RWPE2 (cell line): Measurements from ENCODE around the gene MRPL50.

Experiments used
- ATAC-seq: fragments of 200-7000 bp; cut with Tn5 transposase; 3 replicates; pipeline ENCODE4 v1.9.1; 2021; ENCODE audit warnings: low read depth
- DNase-seq: peaks from one replicate; pipeline ENCODE4 v3.0.0-alpha.2; 2020; ENCODE audit warnings: low spot score
- H3K27ac ChIP-seq: fragments of 450-650 bp; 2 replicates; pipeline ENCODE4 v1.5.1; 2017; ENCODE audit warnings: mild to moderate bottlenecking; ENCODE audit not compliant: poor library complexity, severe bottlenecking
- H3K27me3 ChIP-seq: fragments of 250-450 bp; sonication (Bioruptor Pico); 2 replicates; pipeline ENCODE4 v1.5.1; 2021; ENCODE audit warnings: mild to moderate bottlenecking, moderate library complexity; ENCODE audit not compliant: insufficient read depth, poor library complexity, severe bottlenecking
- H3K36me3 ChIP-seq: fragments of 250-450 bp; sonication (Bioruptor Pico); 2 replicates; pipeline ENCODE4 v1.5.1; 2020; ENCODE audit warnings: low read depth, mild to moderate bottlenecking, moderate library complexity
- H3K4me1 ChIP-seq: fragments of 250-450 bp; sonication (Bioruptor Pico); 2 replicates; pipeline ENCODE4 v1.5.1; 2021; ENCODE audit warnings: mild to moderate bottlenecking, moderate library complexity; ENCODE audit not compliant: insufficient read depth, poor library complexity, severe bottlenecking
- H3K4me3 ChIP-seq: fragments of 250-450 bp; sonication (Bioruptor Pico); 2 replicates; pipeline ENCODE4 v1.5.1; 2021; ENCODE audit warnings: mild to moderate bottlenecking, moderate library complexity; ENCODE audit not compliant: severe bottlenecking
- H3K9me3 ChIP-seq: fragments of 250-450 bp; sonication (Bioruptor Pico); 2 replicates; pipeline ENCODE4 v1.5.1; 2021; ENCODE audit warnings: mild to moderate bottlenecking, moderate library complexity; ENCODE audit not compliant: severe bottlenecking
- CTCF ChIP-seq: fragments of 450-650 bp; IDR thresholded peaks from one replicate; pipeline ENCODE4 v1.5.1; 2017; ENCODE audit warnings: mild to moderate bottlenecking, moderate library complexity; ENCODE audit not compliant: poor library complexity, severe bottlenecking

The MRPL50 gene

GRCh38 chr9:101356619-101357018 lies 41.8 kb downstream of the MRPL50 start:
- no peak for TF ChIP-seq CTCF
- H3K4me3 ChIP-seq = no peak overlapping the region
- no peak overlapping the region for H3K27ac ChIP-seq
- no peak for ATAC-seq
- no peaks in the 10 kb centered on the region for H3K27me3 ChIP-seq
- H3K9me3 ChIP-seq = no peaks in the 10 kb centered on the region
- H3K4me1 ChIP-seq = no peaks in the 10 kb centered on the region
- no peaks in the 10 kb centered on the region for H3K36me3 ChIP-seq
- no peak for DNase-seq

GRCh38 chr9:101354765-101355708 lies 43.4 kb downstream of the MRPL50 start:
- no peaks in the 10 kb centered on the region for H3K36me3 ChIP-seq
- no peaks in the 10 kb centered on the region for H3K4me1 ChIP-seq
- ATAC-seq (no peak), DNase-seq (no peak)
- no peak overlapping the region for H3K4me3 ChIP-seq
- H3K27ac ChIP-seq = no peak overlapping the region
- no peaks in the 10 kb centered on the region for H3K9me3 ChIP-seq
- H3K27me3 ChIP-seq = no peaks in the 10 kb centered on the region
- no peak for TF ChIP-seq CTCF

- H3K4me3 ChIP-seq = no peak overlapping the region
- TF ChIP-seq CTCF = no peak
- no peak overlapping the region for H3K27ac ChIP-seq
- DNase-seq (no peak), ATAC-seq (no peak)
- no peaks in the 10 kb centered on the region for H3K4me1 ChIP-seq
- no peaks in the 10 kb centered on the region for H3K9me3 ChIP-seq
- H3K36me3 ChIP-seq = no peaks in the 10 kb centered on the region
- H3K27me3 ChIP-seq = no peaks in the 10 kb centered on the region
These were observed 44.2 kb downstream of the MRPL50 start for GRCh38 chr9:101354143-101354764.

- no peak for TF ChIP-seq CTCF
- DNase-seq (no peak), ATAC-seq (no peak)
- no peaks in the 10 kb centered on the region for H3K4me1 ChIP-seq
- no peaks in the 10 kb centered on the region for H3K9me3 ChIP-seq
- H3K27ac ChIP-seq = no peak overlapping the region
- H3K27me3 ChIP-seq = no peaks in the 10 kb centered on the region
- H3K4me3 ChIP-seq = no peak overlapping the region
- no peaks in the 10 kb centered on the region for H3K36me3 ChIP-seq
These were observed 44.7 kb downstream of the MRPL50 start for GRCh38 chr9:101353683-101354082.

- no peak overlapping the region for H3K4me3 ChIP-seq
These were observed 45.4 kb downstream of the MRPL50 start for GRCh38 chr9:101352892-101353463.

More at GRCh38 chr9:101352892-101353463, 45.4 kb downstream of the MRPL50 start:
- no peak overlapping the region for H3K27ac ChIP-seq
- DNase-seq = no peak
- no peaks in the 10 kb centered on the region for H3K36me3 ChIP-seq
- no peak for TF ChIP-seq CTCF
- H3K27me3 ChIP-seq = no peaks in the 10 kb centered on the region
- H3K4me1 ChIP-seq = no peaks in the 10 kb centered on the region
- ATAC-seq = no peak
- H3K9me3 ChIP-seq = no peaks in the 10 kb centered on the region
